Measurements from ENCODE around the gene ARMH1.
"Not testable (repeated sequence)": the region's sequence is repeated elsewhere in the genome, so short reads cannot be mapped to it uniquely, and the experiment has no call there.

ARMH1 gene

GRCh38 chr1:44720281-44720680 lies 45.8 kb downstream of the ARMH1 start:
- DNase-seq (ENCODE audit: extremely low read depth in 1 of 2, low read depth in 1 of 2) = no peak

DNA sequence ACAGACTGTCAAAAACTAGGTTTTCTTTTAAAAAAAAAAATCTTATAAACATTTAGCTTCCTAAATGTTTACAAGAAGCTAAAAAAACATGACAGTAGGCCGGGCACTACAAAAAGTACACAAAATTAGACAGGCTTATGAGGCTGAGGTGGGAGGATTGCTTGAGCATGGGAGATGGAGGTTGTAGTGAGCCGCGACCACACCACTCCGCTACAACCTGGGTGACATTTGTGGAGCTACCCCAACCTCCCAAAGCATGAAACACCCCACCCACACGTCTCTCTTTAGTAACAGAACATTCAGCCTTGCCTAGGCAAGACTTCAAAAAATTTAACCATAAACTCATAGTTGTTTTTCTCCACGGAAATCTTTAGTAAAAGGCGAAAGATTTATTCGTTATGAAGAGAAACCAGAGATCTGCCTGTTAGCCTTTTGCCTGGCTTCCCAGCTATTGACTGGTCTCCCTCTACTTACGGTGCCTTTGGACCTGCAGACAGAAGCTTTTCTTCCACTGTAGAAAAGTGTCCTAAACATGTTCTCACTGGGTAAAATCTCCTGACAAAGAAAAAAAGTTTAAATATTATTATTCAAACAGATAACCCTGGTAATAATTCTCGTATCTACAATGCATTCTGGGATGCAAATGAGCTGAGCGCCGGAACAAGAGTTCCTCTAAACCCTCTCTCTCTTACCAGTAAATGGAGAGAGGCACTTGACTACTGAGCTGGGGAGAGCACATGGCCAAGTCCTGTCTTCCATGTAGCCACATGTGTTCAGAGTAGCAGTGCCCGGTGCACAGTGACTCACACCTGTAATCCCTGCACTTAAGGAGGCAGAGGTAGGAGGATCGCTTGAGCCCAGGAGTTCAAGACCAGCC lies 47.2 kb downstream of the ARMH1 start:
- peak in 1 of 2 donors; percentile 45 for DNase-seq (ENCODE audit: extremely low read depth in 1 of 2, low read depth in 1 of 2)

GRCh38 chr1:44723064-44723463 lies 48.5 kb downstream of the ARMH1 start:
- DNase-seq (ENCODE audit: extremely low read depth in 1 of 2, low read depth in 1 of 2) = no peak

DNA sequence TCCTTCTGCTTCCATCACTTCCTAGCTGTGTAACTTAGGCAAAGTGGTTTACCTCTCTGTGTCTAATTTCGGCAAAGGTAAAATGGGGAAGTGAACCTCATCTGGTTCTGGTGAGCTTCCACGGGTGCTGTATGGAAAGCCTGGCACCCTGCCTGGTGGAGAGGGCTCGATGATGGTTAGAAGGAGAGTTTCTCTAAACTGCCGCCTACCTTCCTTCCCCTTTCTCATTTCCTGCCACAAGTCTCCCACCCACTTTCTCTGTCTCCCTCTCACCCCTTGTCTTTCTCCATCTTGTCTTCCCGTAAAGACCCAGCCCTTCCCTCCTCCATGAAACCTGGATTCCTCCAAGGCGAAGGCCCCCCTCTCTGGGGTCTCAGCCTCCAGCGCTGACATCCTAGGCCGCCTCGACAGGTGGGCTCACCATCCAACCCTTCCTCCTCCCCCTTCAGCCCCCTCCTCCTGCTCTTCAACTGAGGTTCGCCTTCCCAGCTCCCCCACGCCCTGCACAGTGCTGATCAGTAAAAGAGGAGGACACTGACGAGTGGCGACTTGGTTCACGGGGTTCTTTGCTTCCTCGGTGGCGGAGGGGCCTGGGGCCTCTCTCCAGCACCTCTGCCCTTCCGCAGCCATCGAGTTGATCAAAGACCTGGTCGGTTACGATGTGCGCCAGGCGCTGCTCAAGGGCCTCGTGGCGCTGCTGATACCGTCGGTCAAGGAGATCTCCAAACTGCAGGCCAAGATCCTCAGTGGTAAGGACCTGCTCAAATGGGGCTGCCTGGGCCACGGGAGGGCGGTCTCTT lies 49.2 kb downstream of the ARMH1 start:
- DNase-seq (ENCODE audit: extremely low read depth in 1 of 2, low read depth in 1 of 2) = no peak

- no peak for DNase-seq (ENCODE audit: extremely low read depth in 1 of 2, low read depth in 1 of 2)
Measured at GRCh38 chr1:44724296-44724954, 49.9 kb downstream of the ARMH1 start.

GRCh38 chr1:44724955-44725698 lies 50.6 kb downstream of the ARMH1 start:
- DNase-seq (ENCODE audit: extremely low read depth in 1 of 2, low read depth in 1 of 2) = no peak

DNA sequence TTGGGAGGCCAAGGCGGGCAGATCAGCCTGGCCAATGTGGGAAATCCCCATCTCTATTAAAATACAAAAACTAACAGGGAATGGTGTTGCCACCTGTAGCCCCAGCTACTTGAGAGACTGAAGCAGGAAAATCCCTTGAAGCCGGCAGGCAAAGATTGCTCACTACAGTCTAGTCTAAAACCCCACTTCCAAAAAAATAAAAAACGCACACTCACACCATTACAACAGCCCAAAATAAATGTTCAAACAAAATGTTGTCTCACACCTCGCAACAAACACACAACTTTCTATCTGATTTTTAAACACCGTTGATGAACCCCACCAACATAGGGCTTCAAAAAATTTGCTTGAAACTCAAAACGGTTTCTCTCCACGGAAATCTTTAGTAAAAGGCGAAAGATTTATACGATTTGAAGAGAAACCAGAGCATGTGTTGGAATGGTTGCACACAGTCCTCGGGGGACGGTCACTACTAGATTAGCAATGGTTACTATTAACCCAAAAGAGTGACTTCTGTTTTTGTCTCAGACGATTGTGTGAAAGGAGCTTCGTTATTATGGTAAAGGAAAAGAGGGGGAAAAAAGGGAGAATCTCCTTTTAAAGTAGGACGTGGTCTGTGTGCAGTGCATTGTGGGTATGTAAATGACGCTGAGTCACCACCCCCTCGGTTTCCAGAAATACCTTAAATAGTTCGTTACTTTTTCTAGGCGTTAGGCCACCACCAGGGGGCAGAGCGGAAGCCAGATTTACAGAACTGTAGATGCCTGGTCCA lies 56.4 kb downstream of the ARMH1 start, which contains the start of gene RNU5D-1:
Gene RNU5D-1 (minus strand): TSS at position 430 of the 772 bp plus-strand sequence.
- peak; percentile 89 to 90 for DNase-seq (ENCODE audit: extremely low read depth in 1 of 2, low read depth in 1 of 2)

DNA sequence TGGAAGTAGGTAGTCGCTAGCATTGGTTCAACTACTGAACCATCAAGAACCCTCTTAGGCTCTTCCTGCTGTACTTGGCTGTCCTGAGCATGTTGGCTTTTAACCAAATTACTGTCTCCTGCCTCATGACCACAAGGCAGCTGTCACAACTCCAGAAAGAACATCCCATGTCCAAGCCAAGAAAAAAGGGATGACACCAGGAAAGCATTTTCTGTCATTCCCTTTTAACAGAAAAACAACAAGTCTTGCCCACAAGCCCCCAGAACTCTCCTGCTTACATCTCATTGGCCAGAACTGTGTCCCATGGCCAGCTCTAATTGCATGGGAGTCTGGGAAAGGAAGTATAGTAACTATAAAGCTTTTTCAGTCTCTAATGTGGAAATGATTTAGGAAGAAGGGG lies 58.9 kb downstream of the ARMH1 start:
- no peak for DNase-seq (ENCODE audit: extremely low read depth in 1 of 2, low read depth in 1 of 2)

DNA sequence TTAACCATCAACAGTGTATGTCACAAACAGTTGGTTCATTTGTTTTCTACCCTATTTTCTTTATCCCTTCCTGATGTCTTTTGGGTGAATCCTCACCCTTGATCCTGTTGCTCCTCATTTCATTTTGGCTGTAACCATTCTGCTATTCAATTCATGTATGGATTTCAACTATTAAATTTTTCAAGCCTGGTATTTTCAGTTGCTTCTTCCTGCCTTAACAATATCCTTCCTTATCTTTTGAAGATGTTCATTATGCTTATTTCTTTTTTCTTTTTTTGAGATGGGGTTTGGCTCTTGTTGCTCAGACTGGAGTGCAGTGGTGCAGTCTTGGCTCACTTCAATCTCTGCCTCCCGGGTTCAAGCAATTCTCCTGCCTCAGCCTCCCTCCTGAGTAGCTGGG lies 59.3 kb downstream of the ARMH1 start:
- DNase-seq (ENCODE audit: extremely low read depth in 1 of 2, low read depth in 1 of 2) = no peak

DNA sequence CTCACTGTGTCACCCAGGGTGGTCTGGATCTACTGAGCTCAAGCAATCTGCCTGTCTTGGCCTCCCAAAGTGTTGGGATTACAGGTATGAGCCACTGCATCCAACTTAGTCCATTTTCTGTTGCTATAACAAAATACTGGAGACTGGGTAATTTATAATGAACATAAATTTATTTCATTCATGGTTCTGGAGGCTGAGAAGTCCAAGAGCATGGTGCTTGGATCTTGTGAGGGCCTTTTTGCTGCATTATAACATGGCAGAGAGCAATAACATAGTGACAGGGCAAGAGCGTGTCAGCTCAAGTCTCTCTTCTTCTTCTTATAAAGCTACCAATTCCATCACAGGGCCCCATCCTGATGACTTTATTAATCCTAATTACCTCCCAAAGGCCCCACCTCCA lies 61.5 kb downstream of the ARMH1 start:
- no peak for DNase-seq (ENCODE audit: extremely low read depth in 1 of 2, low read depth in 1 of 2)

GRCh38 chr1:44738953-44739306 lies 64.4 kb downstream of the ARMH1 start:
- DNase-seq (ENCODE audit: extremely low read depth in 1 of 2, low read depth in 1 of 2) = not testable (repeated sequence)

- peak; percentile 87 to 92 for DNase-seq (ENCODE audit: extremely low read depth in 1 of 2, low read depth in 1 of 2)
Measured at GRCh38 chr1:44739307-44740178, 65.0 kb downstream of the ARMH1 start, which contains the start of gene KIF2C. KIF2C (plus strand) TSS chr1:44739837; CDS start chr1:44739933, 96 bp downstream.

GRCh38 chr1:44740179-44740617 lies 65.7 kb downstream of the ARMH1 start:
- DNase-seq (ENCODE audit: extremely low read depth in 1 of 2, low read depth in 1 of 2) = no peak

DNA sequence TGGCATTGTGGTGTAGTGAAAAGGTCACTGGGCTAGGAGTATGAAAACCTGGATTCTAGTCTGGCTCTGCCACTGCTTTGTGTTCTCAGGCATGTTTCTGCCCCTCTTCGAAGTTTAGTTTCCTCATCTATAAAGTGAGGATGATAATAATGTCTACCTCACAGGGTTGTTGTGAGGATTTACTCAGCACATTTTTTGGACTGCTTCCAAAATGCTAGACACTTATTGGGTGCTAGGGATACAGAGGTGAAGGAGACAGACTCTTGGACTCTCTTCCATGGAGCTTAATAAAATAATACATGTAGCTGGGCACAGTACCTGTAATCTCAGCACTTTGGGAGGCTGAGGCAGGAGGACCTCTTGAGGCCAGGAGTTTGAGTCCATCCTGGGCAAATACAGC lies 68.7 kb downstream of the ARMH1 start:
- no peak for DNase-seq (ENCODE audit: extremely low read depth in 1 of 2, low read depth in 1 of 2)

GRCh38 chr1:44747878-44748277 lies 73.4 kb downstream of the ARMH1 start:
- no peak for DNase-seq (ENCODE audit: extremely low read depth in 1 of 2, low read depth in 1 of 2)

- DNase-seq (ENCODE audit: extremely low read depth in 1 of 2, low read depth in 1 of 2) = no peak
Measured at GRCh38 chr1:44757420-44757819, 82.9 kb downstream of the ARMH1 start.

DNA sequence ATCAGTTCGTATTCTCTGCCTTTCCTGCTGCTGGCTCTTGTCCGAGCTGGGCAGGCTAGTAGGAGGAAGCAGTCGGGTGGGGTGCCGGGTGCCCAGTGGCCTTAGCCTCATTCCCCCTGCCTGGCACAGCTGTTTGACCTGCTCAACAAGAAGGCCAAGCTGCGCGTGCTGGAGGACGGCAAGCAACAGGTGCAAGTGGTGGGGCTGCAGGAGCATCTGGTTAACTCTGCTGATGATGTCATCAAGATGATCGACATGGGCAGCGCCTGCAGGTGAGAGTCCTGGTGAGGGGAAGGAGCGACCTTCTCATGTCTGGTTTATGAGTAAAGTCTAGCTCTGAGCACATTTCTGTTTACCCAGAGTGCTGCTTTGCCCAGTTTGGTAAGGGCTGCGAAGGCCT lies 84.6 kb downstream of the ARMH1 start:
- DNase-seq (ENCODE audit: extremely low read depth in 1 of 2, low read depth in 1 of 2) = no peak

- DNase-seq (ENCODE audit: extremely low read depth in 1 of 2, low read depth in 1 of 2) = no peak
Measured at GRCh38 chr1:44760876-44761275, 86.4 kb downstream of the ARMH1 start.

GRCh38 chr1:44766421-44766820 lies 91.9 kb downstream of the ARMH1 start:
- not testable (repeated sequence) for DNase-seq (ENCODE audit: extremely low read depth in 1 of 2, low read depth in 1 of 2)

Data from activated CD8-positive, alpha-beta memory T cell treated with anti-CD3 and anti-CD28 coated beads for 1 hour (primary cell).